Pancreas (tissue), 10 donors: ENCODE results near the gene PVALEF. TPM values are rescaled to one million over a fixed set of nuclear protein-coding genes. Genes with fewer than 3 reads are reported as not detected.
A peak's percentile ranks its signal among the peaks of the same experiment; 100 is the strongest.

Experiments used
- ATAC-seq, 4 donors: fragments of 200-7000 bp; cut with Tn5 transposase; one replicate each; pipeline versions ENCODE4 v1.8.0 to v1.9.1; 2020; ENCODE audit warnings: mild to moderate bottlenecking in 4 of 4, moderate library complexity in 4 of 4
- DNase-seq, 6 donors: peaks; one replicate each; pipeline ENCODE4 v3.0.0-alpha.2; 2020
- FAIRE-seq: peaks from 2 replicates; lab custom pipeline; 2012; peaks lifted over from hg19 to GRCh38; lab: Jason Lieb, UNC
- H3K27ac ChIP-seq, 4 donors: fragments of 200-600 bp; sonication (generic); 1 replicate in 3 of 4; 2 replicates in 1 of 4; pipeline versions ENCODE4 v1.5.0 to v1.8.0; 2020
- H3K27me3 ChIP-seq, 4 donors: fragments of 200-600 bp; one replicate each; pipeline ENCODE4 v1.8.0; 2021
- H3K36me3 ChIP-seq, 3 donors: fragments of 200-600 bp; sonication (generic) in 1 of 3; one replicate each; pipeline versions ENCODE4 v1.5.0 to v1.8.0; 2020 to 2021
- H3K4me1 ChIP-seq, 3 donors: fragments of 200-600 bp; one replicate each; pipeline ENCODE4 v1.8.0; 2021
- H3K4me3 ChIP-seq, 4 donors: fragments of 200-600 bp; sonication (generic) in 2 of 4; one replicate each; pipeline versions ENCODE4 v1.5.0 to v1.8.0; 2020 to 2021
- H3K9me3 ChIP-seq, 4 donors: fragments of 200-600 bp; one replicate each; pipeline ENCODE4 v1.8.0; 2021
- CTCF ChIP-seq, 4 donors: fragments of 200-600 bp; sonication (generic) in 3 of 4; IDR thresholded peaks; one replicate each; pipeline versions ENCODE4 v1.5.0 to v1.8.0; 2021; ENCODE audit warnings: antibody characterized with exemption in 4 of 4
- WGBS, 2 donors: extraction: QIAGEN DNeasy Blood & Tissue Kit; methylation state at CpG; one replicate each; pipeline ENCODE4 v1.1.7; 2013; 5-methylcytosine and 5-hydroxymethylcytosine counted together
- intact Hi-C, 3 donors: fragments of 100-400 bp; cut with DNase I; formaldehyde crosslinking; loops; one replicate each; pipeline versions ENCODE4 v1.11.1 to v1.14.2; 2022
- polyA plus RNA-seq, 2 donors: library from polyadenylated mRNA; stranded (reverse); fragments of 200-250 nt; gene quantifications; one replicate each; pipeline ENCODE4 v1.2.3, GENCODE V29; 2013
- total RNA-seq, 6 donors: library from RNA; stranded (reverse); fragmentation: NEBNext Ultra II Directional in 4 of 6; extraction: Animal tissue kit (Norgen Biotek cat#: 25700) in 4 of 6; gene quantifications; one replicate each; pipeline versions ENCODE4 v1.2.1 to v1.2.4, GENCODE V29; 2021 to 2023
- donor health status: healthy with polysubstance abuse.
- donor health status: DM: no; HTN: no; CAD: no; lungs with moderate emphysema.
- donor health status: DM: no; HTN: no; CAD: no.
- donor health status: control.
- donor health status: control.
- donor health status: Bipolar disorder and iron deficiency.
- donor health status: DM: yes; HTN: yes; CAD: no.
- donor health status: DM: no; HTN: no; CAD: no.
- donor health status: DM: no; HTN: no; CAD: no.
- donor health status: DM: yes; HTN: yes; CAD: no.

PVALEF gene
- total RNA-seq (under 1 TPM in 4 of 6 donors, not detected in 2; 0.12 to 0.51 (median 0.27) TPM), polyA plus RNA-seq (under 1 TPM; 0.11 to 0.12 TPM)

GRCh38 chr17:81165246-81166032, at the start of gene PVALEF:
Gene PVALEF (plus strand): TSS chr17:81165507. CDS start chr17:81181227, 15,720 bp downstream.
- intact Hi-C loops = no loop called here
- WGBS, 2 donors = 4 to 8% methylated on average over 37 to 46 of the region's 46 CpGs
- H3K36me3 ChIP-seq = no peaks in the 10 kb centered on the region
- no peak for FAIRE-seq
- DNase-seq = peak; percentile 41 to 82 (median 66)
- no peaks in the 10 kb centered on the region for H3K9me3 ChIP-seq
- peak within 1 kb of the TSS; percentile 87 to 93 (median 90) for H3K27ac ChIP-seq
- no peak for TF ChIP-seq CTCF (IDR thresholded peaks at IDR 0.05)
- peak; percentile 44 to 56 (median 49) for ATAC-seq
- H3K4me3 ChIP-seq = peak within 1 kb of the TSS; percentile 40 to 78 (median 66)
- no peaks in the 10 kb centered on the region for H3K27me3 ChIP-seq
- H3K4me1 ChIP-seq = peaks cover 0 to 26% (median 21%) of the 10 kb centered on the region in 3 donors

GRCh38 chr17:81115749-81116464, 49.4 kb upstream of the PVALEF start:
- Histone ChIP-seq H3K9me3 (no peaks in the 10 kb centered on the region), H3K36me3 (peaks cover 0 to 11% (median 0%) of the 10 kb centered on the region in 3 donors), H3K4me1 (no peaks in the 10 kb centered on the region), H3K27me3 (no peaks in the 10 kb centered on the region), H3K4me3 (no peak overlapping the region), H3K27ac (no peak overlapping the region)
- WGBS, 2 donors = 87 to 92% methylated on average over 22 of the region's 22 CpGs
- no peak for DNase-seq
- intact Hi-C loops = no loop called here
- no peak for FAIRE-seq
- no peak for ATAC-seq
- no peak for TF ChIP-seq CTCF (IDR thresholded peaks at IDR 0.05)

DNA sequence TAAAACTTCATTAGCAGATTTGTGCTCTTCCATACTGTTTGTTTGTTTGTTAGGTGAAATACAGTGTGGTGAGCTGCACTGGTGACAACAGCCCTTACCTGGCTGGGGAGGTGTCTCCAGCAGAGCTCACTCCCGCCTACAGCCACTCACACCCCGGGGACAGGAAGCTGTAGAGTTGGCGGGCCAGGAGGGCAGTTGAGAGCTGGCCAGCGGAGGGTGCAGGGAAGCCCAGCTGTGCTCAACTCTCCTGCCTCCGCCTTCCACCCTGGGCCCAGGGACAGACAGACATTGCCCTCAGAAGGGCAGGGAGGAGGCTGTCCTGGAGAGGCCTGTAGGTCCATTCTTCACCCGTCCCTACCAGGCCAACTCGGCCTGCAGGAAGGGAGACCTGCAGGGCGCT, 48.6 kb upstream of the PVALEF start:
- no peak for ATAC-seq
- no peak for TF ChIP-seq CTCF (IDR thresholded peaks at IDR 0.05)
- intact Hi-C loops = no loop called here
- Histone ChIP-seq H3K9me3 (no peaks in the 10 kb centered on the region), H3K27me3 (no peaks in the 10 kb centered on the region), H3K4me1 (no peaks in the 10 kb centered on the region), H3K4me3 (no peak overlapping the region), H3K27ac (no peak overlapping the region), H3K36me3 (peaks cover 0 to 11% (median 0%) of the 10 kb centered on the region in 3 donors)
- WGBS, 2 donors = 87 to 93% methylated on average over 8 of the region's 8 CpGs
- no peak for FAIRE-seq
- DNase-seq = no peak

GRCh38 chr17:81117672-81118198, 47.6 kb upstream of the PVALEF start:
- Histone ChIP-seq H3K9me3 (no peaks in the 10 kb centered on the region), H3K27ac (no peak overlapping the region), H3K4me1 (no peaks in the 10 kb centered on the region), H3K4me3 (no peak overlapping the region), H3K27me3 (no peaks in the 10 kb centered on the region), H3K36me3 (peaks cover 0 to 11% (median 0%) of the 10 kb centered on the region in 3 donors)
- DNase-seq (no peak), FAIRE-seq (no peak), ATAC-seq (no peak)
- WGBS, 2 donors = 87 to 93% methylated on average over 20 of the region's 20 CpGs
- intact Hi-C loops = no loop called here
- no peak for TF ChIP-seq CTCF (IDR thresholded peaks at IDR 0.05)
